Measurements from ENCODE around the gene CHL1. TPM values are rescaled to one million over a fixed set of nuclear protein-coding genes. Genes with fewer than 3 reads are reported as not detected.

The CHL1 gene
- total and polyA plus RNA-seq, 8 donors, result 1.1 to 10.7 (median 2.2) TPM

GRCh38 chr3:166071-166470, 30.5 kb upstream of the CHL1 start:
- ATAC-seq (no peak), DNase-seq (no peak)
- no peaks in the 10 kb centered on the region for H3K27me3 ChIP-seq
- no peaks in the 10 kb centered on the region for H3K36me3 ChIP-seq
- H3K27ac ChIP-seq, result no peak overlapping the region
- no peak for TF ChIP-seq CTCF (IDR thresholded peaks at IDR 0.05)
- no peak overlapping the region for H3K4me3 ChIP-seq
- H3K4me1 ChIP-seq, result no peaks in the 10 kb centered on the region
- H3K9me3 ChIP-seq, result no peaks in the 10 kb centered on the region
- intact Hi-C loops (cut with DNase I), result no loop called here

GRCh38 chr3:166799-167198, 29.8 kb upstream of the CHL1 start:
- intact Hi-C loops (cut with DNase I), result no loop called here
- H3K4me1 ChIP-seq, result no peaks in the 10 kb centered on the region
- TF ChIP-seq CTCF (IDR thresholded peaks at IDR 0.05), result no peak
- H3K36me3 ChIP-seq, result no peaks in the 10 kb centered on the region
- no peak for ATAC-seq
- DNase-seq, result no peak
- no peaks in the 10 kb centered on the region for H3K9me3 ChIP-seq
- H3K27ac ChIP-seq, result no peak overlapping the region
- no peak overlapping the region for H3K4me3 ChIP-seq
- no peaks in the 10 kb centered on the region for H3K27me3 ChIP-seq

- H3K27ac ChIP-seq, result no peak overlapping the region
- no peak overlapping the region for H3K4me3 ChIP-seq
- ATAC-seq (no peak), DNase-seq (no peak)
- H3K36me3 ChIP-seq, result no peaks in the 10 kb centered on the region
- no peaks in the 10 kb centered on the region for H3K4me1 ChIP-seq
- no peaks in the 10 kb centered on the region for H3K9me3 ChIP-seq
- intact Hi-C loops (cut with DNase I), result no loop called here
- TF ChIP-seq CTCF (IDR thresholded peaks at IDR 0.05), result no peak
- H3K27me3 ChIP-seq, result no peaks in the 10 kb centered on the region
Measured at GRCh38 chr3:173886-174285, 22.7 kb upstream of the CHL1 start.

GRCh38 chr3:184976-185375, 11.6 kb upstream of the CHL1 start:
- H3K4me3 ChIP-seq, result no peak overlapping the region
- no peak overlapping the region for H3K27ac ChIP-seq
- no peak for TF ChIP-seq CTCF (IDR thresholded peaks at IDR 0.05)
- H3K36me3 ChIP-seq, result no peaks in the 10 kb centered on the region
- intact Hi-C loops (cut with DNase I), result no loop called here
- no peaks in the 10 kb centered on the region for H3K9me3 ChIP-seq
- no peaks in the 10 kb centered on the region for H3K27me3 ChIP-seq
- no peak for DNase-seq
- no peak for ATAC-seq
- no peaks in the 10 kb centered on the region for H3K4me1 ChIP-seq

- Histone ChIP-seq H3K36me3 (no peaks in the 10 kb centered on the region), H3K4me1 (peaks cover 7 to 9% of the 10 kb centered on the region in 2 donors), H3K27ac (no peak overlapping the region), H3K9me3 (no peaks in the 10 kb centered on the region), H3K4me3 (no peak overlapping the region), H3K27me3 (peaks cover 17 to 35% of the 10 kb centered on the region in 2 donors)
- peak in 1 of 4 donors; percentile 50 for DNase-seq
- no peak for ATAC-seq
- intact Hi-C loops (cut with DNase I), result no loop called here
- TF ChIP-seq CTCF (IDR thresholded peaks at IDR 0.05), result no peak
Measured at GRCh38 chr3:192215-192929, 4.2 kb upstream of the CHL1 start.
